PC-3 (cell line): ENCODE data around the gene C3. TPM values are rescaled to one million over a fixed set of nuclear protein-coding genes. Genes with fewer than 3 reads are reported as not detected.

Experiments used
- ATAC-seq: fragments of 200-7000 bp; cut with Tn5 transposase; 2 replicates; pipeline ENCODE4 v1.9.1; 2020; ENCODE audit warnings: mild to moderate bottlenecking, moderate library complexity
- BruUV-seq: library from RNA; stranded (reverse); fragments of 400-500 nt; replicated peaks from 2 replicates; lab custom pipeline; 2021; lab: Mats Ljungman, UMichigan
- CTCF ChIA-PET: fragments of 300-600 bp; sonication (Branson Sonifier 250); formaldehyde crosslinking; loops from one replicate; lab custom pipeline; 2022; ENCODE audit warnings: antibody characterized with exemption; lab: Charles Lee
- POLR2A ChIA-PET: fragments of 300-600 bp; sonication (Branson Sonifier 250); formaldehyde crosslinking; loops from one replicate; lab custom pipeline; 2022; ENCODE audit warnings: antibody characterized with exemption; ENCODE audit not compliant: unreplicated experiment; lab: Charles Lee
- DNase-seq: peaks from one replicate; pipeline ENCODE4 v3.0.0-alpha.2; 2015
- H2AFZ ChIP-seq: fragments of 300-600 bp; sonication (generic); 2 replicates; pipeline ENCODE4 v1.6.0; 2016; ENCODE audit warnings: antibody characterized with exemption, low read length
- H3F3A ChIP-seq: fragments of 300-600 bp; sonication (generic); one replicate; pipeline ENCODE4 v1.6.0; 2017; ENCODE audit warnings: antibody characterized with exemption, low read length, control low read depth, mild to moderate bottlenecking; ENCODE audit not compliant: unreplicated experiment
- H3K27ac ChIP-seq: fragments of 300-600 bp; sonication (generic); 2 replicates; pipeline ENCODE4 v1.5.1; 2016; ENCODE audit warnings: mild to moderate bottlenecking, low read length
- H3K27me3 ChIP-seq: fragments of 300-600 bp; sonication (generic); 2 replicates; pipeline ENCODE4 v1.6.1; 2016; ENCODE audit warnings: low read length, mixed read lengths
- H3K36me3 ChIP-seq: fragments of 300-600 bp; sonication (generic); 2 replicates; pipeline ENCODE4 v1.6.1; 2016; ENCODE audit warnings: low read depth, mixed run types, low read length, mixed read lengths
- H3K4me1 ChIP-seq: fragments of 300-600 bp; sonication (generic); 2 replicates; pipeline ENCODE4 v1.5.1; 2016; ENCODE audit warnings: low read length; ENCODE audit not compliant: insufficient read depth
- H3K4me2 ChIP-seq: fragments of 300-600 bp; sonication (generic); 2 replicates; pipeline ENCODE4 v1.6.0; 2016; ENCODE audit warnings: low read length
- H3K4me3 ChIP-seq: fragments of 300-600 bp; sonication (generic); 2 replicates; pipeline ENCODE4 v1.5.1; 2016; ENCODE audit warnings: mild to moderate bottlenecking, low read length, mixed read lengths
- H3K79me2 ChIP-seq: fragments of 300-600 bp; sonication (generic); 2 replicates; pipeline ENCODE4 v1.6.1; 2017; ENCODE audit warnings: low read length, mixed read lengths
- H3K9ac ChIP-seq: fragments of 300-600 bp; sonication (generic); 2 replicates; pipeline ENCODE4 v1.6.0; 2016; ENCODE audit warnings: mild to moderate bottlenecking, low read length
- H3K9me2 ChIP-seq: fragments of 300-600 bp; sonication (generic); replicated peaks from 2 replicates; pipeline ENCODE4 v1.6.1; 2016; ENCODE audit warnings: mixed run types, low read length, mixed read lengths
- H3K9me3 ChIP-seq: fragments of 300-600 bp; sonication (generic); 2 replicates; pipeline ENCODE4 v1.6.1; 2016; ENCODE audit warnings: low read length, mixed read lengths
- H4K20me1 ChIP-seq: fragments of 300-600 bp; sonication (generic); 2 replicates; pipeline ENCODE4 v1.6.1; 2016; ENCODE audit warnings: low read length, mixed read lengths
- EZH2 ChIP-seq: fragments of 300-600 bp; sonication (generic); IDR thresholded peaks from one replicate; pipeline ENCODE4 v1.6.1; 2017; ENCODE audit warnings: antibody characterized with exemption, mild to moderate bottlenecking, low read length; ENCODE audit not compliant: unreplicated experiment
- EZH2phosphoT487 ChIP-seq: fragments of 300-600 bp; sonication (generic); IDR thresholded peaks from 2 replicates; pipeline ENCODE4 v1.6.1; 2018; ENCODE audit warnings: mild to moderate bottlenecking, antibody characterized with exemption, low read length, borderline replicate concordance
- intact Hi-C: fragments of 100-400 bp; cut with micrococcal nuclease; formaldehyde crosslinking; loops from 2 replicates; pipeline ENCODE4 v1.9.0; 2023
- total RNA-seq: library from RNA; depleted of rRNA; stranded (reverse); fragments of >200 nt; gene quantifications from 2 replicates; pipeline ENCODE4 v1.2.3, GENCODE V29; 2014
- TF ChIP-seq, protein P1 (sequence below): fragments of 300-600 bp; sonication (generic); conservative IDR thresholded peaks from 2 replicates; pipeline ENCODE4 v1.5.1; 2017; ENCODE audit warnings: antibody characterized with exemption, low read depth, mild to moderate bottlenecking, low read length

The C3 gene
- total RNA-seq, 1 experiment from 2014 or later: 13.3 TPM

DNA sequence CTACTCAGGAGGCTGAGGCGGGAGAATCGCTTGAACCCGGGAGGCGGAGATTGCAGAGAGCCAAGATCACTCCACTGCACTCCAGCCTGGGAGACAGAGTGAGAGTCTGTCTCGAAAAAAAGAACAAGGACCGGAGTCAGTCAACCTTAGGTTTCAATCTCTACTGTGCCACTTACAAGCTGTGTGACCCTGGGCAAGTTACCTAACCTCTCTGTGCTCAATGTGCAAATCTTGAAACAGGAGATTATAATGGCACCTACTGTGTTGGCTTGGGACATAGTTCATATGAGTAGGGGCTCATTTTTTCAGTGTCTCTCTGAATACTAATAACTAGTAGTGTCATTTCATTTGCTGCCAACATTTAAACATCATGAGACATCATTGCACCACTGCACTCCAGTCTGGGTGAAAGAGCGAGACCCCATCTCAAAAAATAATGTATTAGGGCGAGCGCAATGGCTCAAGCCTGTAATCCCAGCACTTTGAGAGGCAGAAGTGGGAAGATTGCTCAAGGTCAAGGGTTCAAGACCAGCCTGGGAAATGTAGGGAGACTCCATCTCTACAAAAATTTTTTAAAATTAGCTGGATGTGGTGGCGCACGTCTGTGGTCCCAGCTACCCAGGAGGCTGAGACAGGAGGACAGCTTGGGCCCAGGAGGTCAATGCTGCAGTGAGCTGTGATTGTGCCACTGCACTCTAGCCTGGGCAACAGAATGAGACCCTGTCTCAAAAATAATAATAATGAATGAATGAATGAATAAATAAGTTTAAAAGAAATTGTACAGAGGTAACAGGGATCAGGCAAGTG, 5.5 kb downstream of the C3 start:
- Histone ChIP-seq H3K27me3 (peaks cover 14% of the 10 kb centered on the region), H3K79me2 (no peaks in the 10 kb centered on the region), H3K36me3 (no peaks in the 10 kb centered on the region), H3K27ac (no peak overlapping the region), H3K4me3 (no peak overlapping the region), H2AFZ (no peak overlapping the region), H4K20me1 (no peaks in the 10 kb centered on the region), H3K9me3 (no peaks in the 10 kb centered on the region), H3K9ac (no peak overlapping the region), H3K4me2 (no peak overlapping the region), H3F3A (no peaks in the 10 kb centered on the region), H3K9me2 (no peaks in the 10 kb centered on the region), H3K4me1 (no peaks in the 10 kb centered on the region)
- BruUV-seq: no TSS peak
- ATAC-seq: no peak
- DNase-seq: no peak
- ChIA-PET POLR2A (interaction anchor here (0.6 kb wide), 1 partner anchor 147 kb away, joined by 4 read pairs; no protein-coding TSS in a partner anchor), CTCF (no interaction called here)
- TF ChIP-seq EZH2phosphoT487 (no peak), EZH2 (no peak)
- TF ChIP-seq, protein P1, sequence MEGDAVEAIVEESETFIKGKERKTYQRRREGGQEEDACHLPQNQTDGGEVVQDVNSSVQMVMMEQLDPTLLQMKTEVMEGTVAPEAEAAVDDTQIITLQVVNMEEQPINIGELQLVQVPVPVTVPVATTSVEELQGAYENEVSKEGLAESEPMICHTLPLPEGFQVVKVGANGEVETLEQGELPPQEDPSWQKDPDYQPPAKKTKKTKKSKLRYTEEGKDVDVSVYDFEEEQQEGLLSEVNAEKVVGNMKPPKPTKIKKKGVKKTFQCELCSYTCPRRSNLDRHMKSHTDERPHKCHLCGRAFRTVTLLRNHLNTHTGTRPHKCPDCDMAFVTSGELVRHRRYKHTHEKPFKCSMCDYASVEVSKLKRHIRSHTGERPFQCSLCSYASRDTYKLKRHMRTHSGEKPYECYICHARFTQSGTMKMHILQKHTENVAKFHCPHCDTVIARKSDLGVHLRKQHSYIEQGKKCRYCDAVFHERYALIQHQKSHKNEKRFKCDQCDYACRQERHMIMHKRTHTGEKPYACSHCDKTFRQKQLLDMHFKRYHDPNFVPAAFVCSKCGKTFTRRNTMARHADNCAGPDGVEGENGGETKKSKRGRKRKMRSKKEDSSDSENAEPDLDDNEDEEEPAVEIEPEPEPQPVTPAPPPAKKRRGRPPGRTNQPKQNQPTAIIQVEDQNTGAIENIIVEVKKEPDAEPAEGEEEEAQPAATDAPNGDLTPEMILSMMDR: no peak
- intact Hi-C loops: no loop called here

DNA sequence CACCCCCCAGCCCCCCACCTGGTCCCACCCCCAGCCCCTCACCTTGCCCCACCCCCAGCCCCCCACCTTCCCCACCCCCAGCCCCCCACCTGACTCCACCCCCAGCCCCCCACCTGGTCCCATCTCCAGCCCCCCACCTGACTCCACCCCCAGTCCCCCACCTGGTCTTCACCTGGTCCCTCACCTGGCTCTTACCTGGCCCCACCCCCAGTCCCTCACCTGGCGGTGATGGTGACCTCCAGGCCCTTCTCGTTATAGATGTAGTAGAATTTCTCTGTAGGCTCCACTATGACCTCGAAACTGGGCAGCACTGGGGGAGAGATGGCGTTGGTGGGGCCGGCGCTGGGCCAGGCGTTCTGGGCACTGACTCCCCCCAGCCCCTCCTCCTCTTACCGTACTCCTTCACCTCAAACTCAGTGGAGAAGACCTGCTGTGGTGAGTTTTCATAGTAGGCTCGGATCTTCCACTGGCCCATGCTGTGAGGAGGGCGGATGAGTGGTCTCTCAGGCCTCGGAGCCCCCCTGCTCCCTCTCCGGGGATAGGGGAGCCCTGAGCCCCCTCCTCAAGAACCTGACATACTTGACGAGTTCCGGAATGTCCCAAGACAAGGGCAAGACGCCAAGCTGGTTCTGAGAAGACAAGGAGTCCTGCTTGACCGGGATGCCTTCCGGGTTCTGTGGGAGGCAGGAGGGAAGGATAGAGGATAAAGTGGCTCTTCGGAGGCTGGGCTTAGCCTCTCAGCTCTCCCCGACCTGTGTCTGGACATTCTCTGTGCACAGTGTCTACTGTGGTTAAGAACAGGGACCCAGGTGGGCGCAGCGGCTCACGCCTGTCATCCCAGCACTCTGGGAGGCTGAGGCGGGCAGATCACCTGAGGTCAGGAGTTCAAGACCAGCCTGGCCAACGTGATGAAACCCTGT, 6.4 kb downstream of the C3 start:
- Histone ChIP-seq H2AFZ (no peak overlapping the region), H3K4me2 (no peak overlapping the region), H3K9me3 (no peaks in the 10 kb centered on the region), H3K27me3 (peaks cover 22% of the 10 kb centered on the region), H3K79me2 (no peaks in the 10 kb centered on the region), H3F3A (no peaks in the 10 kb centered on the region), H3K36me3 (no peaks in the 10 kb centered on the region), H3K27ac (no peak overlapping the region), H3K9ac (no peak overlapping the region), H3K9me2 (no peaks in the 10 kb centered on the region), H3K4me1 (no peaks in the 10 kb centered on the region), H3K4me3 (no peak overlapping the region), H4K20me1 (no peaks in the 10 kb centered on the region)
- ChIA-PET CTCF (no interaction called here), POLR2A (no interaction called here)
- ATAC-seq: no peak
- intact Hi-C loops: no loop called here
- no peak for DNase-seq
- TF ChIP-seq EZH2 (no peak), EZH2phosphoT487 (no peak)
- TF ChIP-seq, protein P1: no peak
- no TSS peak for BruUV-seq
